Adipose tissue (tissue), 3 donors: ENCODE data around the gene TTC21A. TPM values are rescaled to one million over a fixed set of nuclear protein-coding genes. Genes with fewer than 3 reads are reported as not detected.

ENCODE experiments used
- H3K27ac ChIP-seq: one replicate; pipeline ENCODE4 v1.5.1; 2013; ENCODE audit warnings: low read depth, low read length
- WGBS, 3 donors: extraction: QIAGEN DNeasy Blood & Tissue Kit; methylation state at CpG; one replicate each; pipeline ENCODE4 v1.1.7; 2013; 5-methylcytosine and 5-hydroxymethylcytosine counted together
- polyA plus RNA-seq, 3 donors: library from polyadenylated mRNA; stranded (reverse); fragments of 200-250 nt; gene quantifications; one replicate each; pipeline ENCODE4 v1.2.3, GENCODE V29; 2013
- donor health status: healthy with polysubstance abuse.
- donor health status: Bipolar disorder and iron deficiency.
- donor health status: healthy.

TTC21A gene
- polyA plus RNA-seq, 3 donors: 2.1 to 5.4 (median 2.7) TPM

GRCh38 chr3:39132096-39133092, 24.9 kb downstream of the TTC21A start:
- H3K27ac ChIP-seq: no peak overlapping the region
- WGBS, 3 donors: 75 to 81% (median 77%) methylated on average over 11 of the region's 11 CpGs

- 95 to 100% (median 98%) methylated on average over 1 of the region's 1 CpG for WGBS, 3 donors
- no peak overlapping the region for H3K27ac ChIP-seq
These were observed 25.6 kb downstream of the TTC21A start for GRCh38 chr3:39133093-39133490.

GRCh38 chr3:39133822-39134221, 26.3 kb downstream of the TTC21A start:
- no peak overlapping the region for H3K27ac ChIP-seq
- whole genome bisulfite sequencing, 3 donors: 77 to 79% (median 78%) methylated on average over 6 of the region's 6 CpGs

GRCh38 chr3:39134305-39134704, 26.8 kb downstream of the TTC21A start:
- WGBS, 3 donors: 79 to 88% (median 80%) methylated on average over 7 of the region's 7 CpGs
- no peak overlapping the region for H3K27ac ChIP-seq

- H3K27ac ChIP-seq: no peak overlapping the region
- WGBS, 3 donors: 59 to 76% (median 68%) methylated on average over 8 of the region's 8 CpGs
These were observed 27.8 kb downstream of the TTC21A start for GRCh38 chr3:39135170-39135805.

- 90 to 91% (median 91%) methylated on average over 20 to 21 of the region's 21 CpGs for WGBS, 3 donors
These were observed 29.3 kb downstream of the TTC21A start for GRCh38 chr3:39136533-39137434.

GRCh38 chr3:39137435-39137936, 30.0 kb downstream of the TTC21A start:
- WGBS, 3 donors: 96 to 98% (median 97%) methylated on average over 16 to 18 of the region's 18 CpGs
- H3K27ac ChIP-seq: no peak overlapping the region

More at GRCh38 chr3:39136533-39137434, 29.3 kb downstream of the TTC21A start:
- no peak overlapping the region for H3K27ac ChIP-seq

GRCh38 chr3:39137991-39138803, 30.7 kb downstream of the TTC21A start:
- H3K27ac ChIP-seq: no peak overlapping the region
- 94 to 96% (median 96%) methylated on average over 10 of the region's 10 CpGs for WGBS, 3 donors

GRCh38 chr3:39138804-39139415, 31.4 kb downstream of the TTC21A start:
- H3K27ac ChIP-seq: no peak overlapping the region
- 77 to 89% (median 84%) methylated on average over 7 of the region's 7 CpGs for WGBS, 3 donors

- no peak overlapping the region for H3K27ac ChIP-seq
- 76 to 88% (median 78%) methylated on average over 2 of the region's 2 CpGs for WGBS, 3 donors
These were observed 32.0 kb downstream of the TTC21A start for GRCh38 chr3:39139442-39139841.

GRCh38 chr3:39140341-39140971, 33.0 kb downstream of the TTC21A start:
- 87 to 99% (median 97%) methylated on average over 2 of the region's 2 CpGs for WGBS, 3 donors
- no peak overlapping the region for H3K27ac ChIP-seq

- H3K27ac ChIP-seq: no peak overlapping the region
- WGBS, 3 donors: 28 to 43% (median 42%) methylated on average over 4 of the region's 4 CpGs
These were observed 33.9 kb downstream of the TTC21A start for GRCh38 chr3:39141171-39141995.

GRCh38 chr3:39142067-39142466, 34.6 kb downstream of the TTC21A start:
- 24 to 53% (median 52%) methylated on average over 5 of the region's 5 CpGs for WGBS, 3 donors
- H3K27ac ChIP-seq: no peak overlapping the region

GRCh38 chr3:39143051-39143885, 35.8 kb downstream of the TTC21A start:
- 66 to 76% (median 69%) methylated on average over 14 of the region's 14 CpGs for WGBS, 3 donors
- no peak overlapping the region for H3K27ac ChIP-seq

GRCh38 chr3:39144095-39144747, 36.7 kb downstream of the TTC21A start:
- no peak overlapping the region for H3K27ac ChIP-seq
- 59 to 93% (median 87%) methylated on average over 19 to 20 of the region's 20 CpGs for WGBS, 3 donors
